ENCODE data around the gene JPT1. TPM values are rescaled to one million over a fixed set of nuclear protein-coding genes. Genes with fewer than 3 reads are reported as not detected.
"Not testable (repeated sequence)": the region's sequence is repeated elsewhere in the genome, so short reads cannot be mapped to it uniquely, and the experiment has no call there.

JPT1 gene
- total RNA-seq, 4 donors from 2014 or later = 13.5 to 53.4 (median 32.4) TPM

DNA sequence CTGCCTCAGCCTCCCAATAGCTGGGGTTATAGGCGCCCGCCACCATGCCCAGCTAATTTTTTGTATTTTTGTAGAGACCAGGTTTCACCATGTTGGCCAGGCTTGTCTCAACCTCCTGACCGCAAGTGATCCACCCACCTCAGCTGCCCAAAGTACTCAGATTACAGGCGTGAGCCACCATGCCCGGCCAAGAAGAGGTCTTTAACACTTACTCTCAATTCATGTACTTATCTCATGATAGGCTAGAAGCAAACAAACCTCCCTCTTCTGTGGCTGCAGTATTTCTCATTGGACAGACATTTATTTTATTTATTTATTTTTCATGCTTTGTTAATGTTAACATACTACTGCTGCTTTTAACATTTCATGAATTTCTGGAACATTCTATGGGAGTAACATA lies 15.8 kb downstream of the JPT1 start:
- Histone ChIP-seq H3K27ac (no peak overlapping the region), H3K36me3 (peaks cover 0 to 30% (median 0%) of the 10 kb centered on the region in 3 donors), H3K4me1 (no peaks in the 10 kb centered on the region), H3K9me3 (no peaks in the 10 kb centered on the region), H3K4me3 (no peak overlapping the region), H3K27me3 (no peaks in the 10 kb centered on the region)
- DNase-seq (ENCODE audit: low spot score in 2 of 2) = no peak
- 90 to 96% methylated on average over 5 of the region's 5 CpGs for WGBS, 2 donors
- TF ChIP-seq EP300 (IDR thresholded peaks at IDR 0.05) (no peak), POLR2A (IDR thresholded peaks at IDR 0.05) (no peak)

DNA sequence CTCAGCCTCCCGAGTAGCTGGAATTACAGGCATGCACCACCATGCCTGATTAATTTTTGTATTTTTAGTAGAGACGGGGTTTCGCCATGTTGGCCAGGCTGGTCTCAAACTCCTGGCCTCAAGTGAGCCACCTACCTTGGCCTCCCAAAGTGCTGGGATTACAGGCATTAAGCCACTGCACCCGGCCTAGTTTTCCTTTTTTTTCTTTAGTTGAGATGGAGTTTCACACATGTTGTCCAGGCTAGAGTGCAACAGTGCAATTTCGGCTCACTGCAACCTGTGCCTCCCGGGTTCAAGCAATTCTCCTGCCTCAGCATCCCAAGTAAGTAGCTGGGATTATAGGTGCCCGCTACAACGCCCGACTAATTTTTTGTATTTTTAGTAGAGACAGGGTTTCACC lies 16.6 kb downstream of the JPT1 start:
- peaks cover 0 to 24% (median 0%) of the 10 kb centered on the region in 3 donors for H3K36me3 ChIP-seq
- not testable (repeated sequence) for H3K9me3 ChIP-seq; H3K27me3 ChIP-seq; H3K4me1 ChIP-seq; H3K4me3 ChIP-seq; H3K27ac ChIP-seq; DNase-seq (ENCODE audit: low spot score in 2 of 2)
- WGBS, 2 donors = 94 to 95% methylated on average over 9 of the region's 9 CpGs

DNA sequence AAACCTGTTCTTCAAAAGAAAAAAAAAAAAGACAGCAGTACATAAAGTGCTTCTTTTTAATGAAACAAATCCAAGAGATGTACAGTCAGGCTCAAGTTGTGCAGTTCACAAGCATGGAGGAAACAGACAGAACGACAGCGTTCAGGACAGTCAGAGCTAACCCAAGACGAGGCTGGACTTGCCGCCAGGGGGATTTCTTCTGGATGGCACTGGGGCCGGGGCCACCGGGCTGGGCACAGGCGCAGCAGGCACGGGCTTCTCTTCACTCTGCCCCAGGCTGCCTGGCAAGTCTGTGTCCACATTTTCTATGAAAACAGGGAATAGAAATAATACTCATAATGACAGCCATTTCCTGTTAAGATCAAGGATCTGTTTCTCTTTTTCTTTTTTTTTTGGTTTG lies 18.4 kb downstream of the JPT1 start:
- DNase-seq (ENCODE audit: low spot score in 2 of 2) = no peak
- no peaks in the 10 kb centered on the region for H3K9me3 ChIP-seq

DNA sequence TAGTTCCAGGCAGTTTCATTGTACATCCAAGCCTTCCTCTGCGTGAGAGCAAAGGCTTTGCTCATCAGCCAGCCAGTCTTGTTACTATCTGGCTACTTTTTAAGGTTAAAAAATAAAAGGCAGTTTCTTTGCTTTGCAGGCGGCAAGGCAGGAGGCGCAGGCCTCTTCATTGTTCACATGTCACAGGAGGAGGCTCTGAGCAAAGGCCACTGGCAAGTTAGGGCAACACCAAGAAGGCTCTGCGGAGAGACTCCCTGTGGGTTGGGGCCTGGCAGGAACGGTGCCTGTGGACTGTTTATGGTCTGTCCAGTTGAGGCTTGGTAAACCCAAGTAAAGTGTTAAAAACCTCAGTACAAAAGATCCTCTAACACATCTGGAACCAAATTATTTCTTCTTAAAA lies 18.9 kb downstream of the JPT1 start:
- H3K9me3 ChIP-seq = no peaks in the 10 kb centered on the region
- peaks cover 0 to 9% (median 0%) of the 10 kb centered on the region in 3 donors for H3K36me3 ChIP-seq
- 80 to 84% methylated on average over 5 of the region's 5 CpGs for WGBS, 2 donors
- TF ChIP-seq, protein P1, sequence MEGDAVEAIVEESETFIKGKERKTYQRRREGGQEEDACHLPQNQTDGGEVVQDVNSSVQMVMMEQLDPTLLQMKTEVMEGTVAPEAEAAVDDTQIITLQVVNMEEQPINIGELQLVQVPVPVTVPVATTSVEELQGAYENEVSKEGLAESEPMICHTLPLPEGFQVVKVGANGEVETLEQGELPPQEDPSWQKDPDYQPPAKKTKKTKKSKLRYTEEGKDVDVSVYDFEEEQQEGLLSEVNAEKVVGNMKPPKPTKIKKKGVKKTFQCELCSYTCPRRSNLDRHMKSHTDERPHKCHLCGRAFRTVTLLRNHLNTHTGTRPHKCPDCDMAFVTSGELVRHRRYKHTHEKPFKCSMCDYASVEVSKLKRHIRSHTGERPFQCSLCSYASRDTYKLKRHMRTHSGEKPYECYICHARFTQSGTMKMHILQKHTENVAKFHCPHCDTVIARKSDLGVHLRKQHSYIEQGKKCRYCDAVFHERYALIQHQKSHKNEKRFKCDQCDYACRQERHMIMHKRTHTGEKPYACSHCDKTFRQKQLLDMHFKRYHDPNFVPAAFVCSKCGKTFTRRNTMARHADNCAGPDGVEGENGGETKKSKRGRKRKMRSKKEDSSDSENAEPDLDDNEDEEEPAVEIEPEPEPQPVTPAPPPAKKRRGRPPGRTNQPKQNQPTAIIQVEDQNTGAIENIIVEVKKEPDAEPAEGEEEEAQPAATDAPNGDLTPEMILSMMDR (IDR thresholded peaks at IDR 0.05) = no peak
- no peak for TF ChIP-seq POLR2A (IDR thresholded peaks at IDR 0.05)
- peaks cover 0 to 13% (median 6%) of the 10 kb centered on the region in 4 donors for H3K4me1 ChIP-seq
- no peaks in the 10 kb centered on the region for H3K27me3 ChIP-seq
- H3K27ac ChIP-seq = no peak overlapping the region
- no peak for DNase-seq (ENCODE audit: low spot score in 2 of 2)
- H3K4me3 ChIP-seq = no peak overlapping the region

More for the DNA sequence above, 18.4 kb downstream of the JPT1 start:
- Histone ChIP-seq H3K27ac (no peak overlapping the region), H3K36me3 (peaks cover 0 to 11% (median 0%) of the 10 kb centered on the region in 3 donors), H3K4me1 (peaks cover 0 to 8% (median 6%) of the 10 kb centered on the region in 4 donors), H3K4me3 (no peak overlapping the region), H3K27me3 (no peaks in the 10 kb centered on the region)
- TF ChIP-seq EP300 (IDR thresholded peaks at IDR 0.05) (no peak), POLR2A (IDR thresholded peaks at IDR 0.05) (no peak)
- TF ChIP-seq, protein P1 (IDR thresholded peaks at IDR 0.05) = no peak
- 82 to 88% methylated on average over 8 of the region's 8 CpGs for WGBS, 2 donors

DNA sequence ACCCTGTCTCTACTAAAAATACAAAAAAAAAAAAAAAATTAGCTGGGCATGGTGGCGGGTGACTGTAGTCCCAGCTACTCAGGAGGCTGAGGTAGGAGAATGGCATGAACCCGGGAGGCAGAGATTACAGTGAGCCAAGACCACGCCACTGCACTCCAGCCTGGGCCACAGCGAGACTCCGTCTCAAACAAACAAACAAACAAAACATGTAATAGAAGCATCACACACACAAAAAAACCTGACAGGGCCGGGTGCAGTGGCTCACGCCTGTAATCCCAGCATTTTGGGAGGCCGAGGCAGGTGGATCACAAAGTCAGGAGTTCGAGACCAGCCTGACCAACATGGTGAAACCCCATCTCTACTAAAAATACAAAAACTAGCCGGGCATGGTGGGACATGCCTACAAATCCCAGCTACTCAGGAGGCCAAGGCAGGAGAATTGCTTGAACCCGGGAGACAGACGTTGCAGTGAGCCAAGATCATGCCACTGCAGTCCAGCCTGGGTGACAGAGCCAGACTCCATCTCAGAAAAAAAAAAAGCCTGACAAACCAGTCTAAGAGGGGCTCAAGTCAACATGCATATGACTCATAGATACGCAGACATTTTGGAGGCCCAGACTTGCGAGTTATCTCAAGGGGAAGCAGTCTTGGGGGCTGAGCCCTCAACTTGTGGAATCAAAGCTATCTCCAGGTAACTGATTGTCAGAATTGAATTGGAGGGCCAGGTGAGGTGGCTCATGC lies 20.5 kb downstream of the JPT1 start:
- Histone ChIP-seq H3K4me1 (peaks cover 0 to 19% (median 6%) of the 10 kb centered on the region in 4 donors), H3K36me3 (peaks cover 0 to 21% (median 0%) of the 10 kb centered on the region in 3 donors)
- H3K4me3 ChIP-seq; DNase-seq (ENCODE audit: low spot score in 2 of 2); H3K27me3 ChIP-seq; H3K27ac ChIP-seq; H3K9me3 ChIP-seq: not testable (repeated sequence)
- WGBS, 2 donors = 87% methylated on average over 14 of the region's 14 CpGs

DNA sequence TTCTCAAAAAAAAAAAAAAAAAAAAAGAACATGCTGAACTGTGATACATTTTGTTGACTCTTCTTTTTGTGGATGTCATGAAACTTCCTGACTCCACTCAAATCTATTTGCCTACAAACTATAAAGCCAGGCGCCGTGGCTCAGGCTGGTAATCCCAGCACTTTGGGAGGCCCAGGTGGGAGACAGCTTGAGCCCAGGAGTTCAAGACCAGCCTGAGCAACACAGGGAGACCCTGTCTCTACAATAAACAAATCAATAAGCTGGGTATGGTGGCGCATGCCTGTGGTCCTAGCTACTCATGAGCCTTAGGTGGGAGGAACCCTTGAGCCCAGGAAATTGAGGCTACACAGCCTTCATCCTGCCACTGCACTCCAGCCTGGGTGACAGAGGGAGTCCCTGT lies 21.3 kb downstream of the JPT1 start:
- H3K27me3 ChIP-seq = no peaks in the 10 kb centered on the region
- peaks cover 0 to 19% (median 6%) of the 10 kb centered on the region in 4 donors for H3K4me1 ChIP-seq
- no peak overlapping the region for H3K4me3 ChIP-seq
- 93 to 94% methylated on average over 3 of the region's 3 CpGs for WGBS, 2 donors
- peaks cover 0 to 25% (median 0%) of the 10 kb centered on the region in 3 donors for H3K36me3 ChIP-seq
- TF ChIP-seq POLR2A (IDR thresholded peaks at IDR 0.05) (no peak), EP300 (IDR thresholded peaks at IDR 0.05) (no peak)
- TF ChIP-seq, protein P1 (IDR thresholded peaks at IDR 0.05) = no peak
- H3K27ac ChIP-seq = no peak overlapping the region
- no peak for DNase-seq (ENCODE audit: low spot score in 2 of 2)
- no peaks in the 10 kb centered on the region for H3K9me3 ChIP-seq

DNA sequence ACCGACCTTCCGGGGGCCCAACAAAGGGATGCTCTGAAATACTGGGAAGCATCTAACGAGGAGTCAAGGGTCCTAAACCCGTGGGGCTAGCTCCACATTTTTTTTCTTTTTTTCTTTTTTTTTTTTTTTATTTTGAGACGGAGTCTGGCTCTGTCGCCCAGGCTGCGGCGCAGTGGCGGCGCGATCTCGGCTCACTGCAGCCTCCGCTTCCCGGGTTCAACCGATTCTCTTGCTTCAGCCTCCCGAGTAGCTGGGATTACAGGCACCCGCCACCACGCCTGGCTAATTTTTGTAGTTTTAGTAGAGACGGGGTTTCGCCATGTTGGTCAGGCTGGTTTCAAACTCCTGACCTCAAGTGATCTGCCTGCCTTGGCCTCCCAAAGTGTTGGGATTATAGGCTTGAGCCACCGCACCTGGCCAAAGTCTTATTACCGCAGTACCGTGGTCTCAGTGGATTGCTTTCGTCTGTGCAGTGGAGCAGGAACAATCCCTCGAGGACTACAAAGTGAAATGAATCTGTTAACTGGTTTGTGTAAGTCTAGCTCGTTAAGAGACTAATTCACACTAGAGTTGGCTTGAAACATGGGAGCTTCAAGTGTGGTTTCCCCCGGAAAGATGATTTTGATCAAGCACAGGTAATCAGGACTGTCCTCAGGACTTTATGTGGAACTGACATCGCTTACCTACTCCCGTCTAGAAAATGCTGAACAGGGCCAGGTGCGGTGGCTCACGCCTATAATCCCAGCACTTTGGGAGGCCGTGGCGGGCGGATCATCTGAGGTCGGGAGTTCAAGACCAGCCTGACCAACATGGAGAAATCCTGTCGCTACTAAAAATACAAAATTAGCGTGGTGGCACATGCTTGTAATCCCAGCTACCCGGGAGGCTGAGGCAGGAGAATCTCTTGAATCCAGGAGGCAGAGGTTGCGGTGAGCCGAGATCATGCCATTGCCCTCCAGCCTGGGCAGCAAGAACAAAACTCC lies 22.0 kb downstream of the JPT1 start:
- H3K9me3 ChIP-seq; H3K27me3 ChIP-seq; DNase-seq (ENCODE audit: low spot score in 2 of 2): not testable (repeated sequence)
- 78 to 80% methylated on average over 40 of the region's 40 CpGs for WGBS, 2 donors
- Histone ChIP-seq H3K27ac (peak overlapping the region; percentile 75 to 93 (median 90)), H3K4me1 (peaks cover 0 to 19% (median 6%) of the 10 kb centered on the region in 4 donors), H3K4me3 (peak overlapping the region; percentile 72 to 81 (median 78)), H3K36me3 (peaks cover 0 to 25% (median 0%) of the 10 kb centered on the region in 3 donors)
